H7 (cell line): ENCODE results near the gene UBQLN4. TPM values are rescaled to one million over a fixed set of nuclear protein-coding genes. Genes with fewer than 3 reads are reported as not detected.

Source experiments
- DNase-seq: peaks from one replicate; pipeline ENCODE4 v3.0.0; 2012
- H3K27me3 ChIP-seq: 2 replicates; pipeline ENCODE4 v1.6.0; 2011; ENCODE audit warnings: mild to moderate bottlenecking, low read length; ENCODE audit not compliant: control insufficient read depth, insufficient read depth
- H3K36me3 ChIP-seq: replicated peaks from 2 replicates; pipeline ENCODE4 v1.5.1; 2011; ENCODE audit warnings: low read length; ENCODE audit not compliant: control insufficient read depth, insufficient read depth
- H3K4me3 ChIP-seq: 2 replicates; pipeline ENCODE4 v1.5.1; 2011; ENCODE audit warnings: low read depth, mild to moderate bottlenecking, control low read depth, low read length, moderate library complexity; ENCODE audit not compliant: insufficient read depth
- total RNA-seq: library from RNA; depleted of rRNA; stranded (reverse); fragments of >200 nt; shearing (Covaris generic); gene quantifications from 2 replicates; pipeline ENCODE4 v1.2.3, GENCODE V29; 2014; rRNA removed

Gene UBQLN4
- total RNA-seq, result 64.6 and 66.3 TPM in 2 replicates

- DNase-seq, result peak; percentile 99
- Histone ChIP-seq H3K36me3 (peaks cover 12% of the 10 kb centered on the region), H3K27me3 (no peaks in the 10 kb centered on the region), H3K4me3 (peak within 1 kb of the TSS; percentile 100)
Observed at GRCh38 chr1:156053768-156054499, at the start of gene UBQLN4. UBQLN4 (minus strand) TSS chr1:156053798; CDS start chr1:156053701, 97 bp downstream.

GRCh38 chr1:156102633-156103511, 49.3 kb upstream of the UBQLN4 start:
- peak; percentile 48 for DNase-seq

GRCh38 chr1:156101880-156102279, 48.3 kb upstream of the UBQLN4 start:
- peak; percentile 45 for DNase-seq
- Histone ChIP-seq H3K36me3 (no peaks in the 10 kb centered on the region), H3K27me3 (no peaks in the 10 kb centered on the region), H3K4me3 (no peak overlapping the region)

More at GRCh38 chr1:156102633-156103511, 49.3 kb upstream of the UBQLN4 start:
- Histone ChIP-seq H3K36me3 (no peaks in the 10 kb centered on the region), H3K27me3 (no peaks in the 10 kb centered on the region), H3K4me3 (no peak overlapping the region)

GRCh38 chr1:156100205-156100995, 46.8 kb upstream of the UBQLN4 start:
- H3K36me3 ChIP-seq, result no peaks in the 10 kb centered on the region
- DNase-seq, result no peak
- no peaks in the 10 kb centered on the region for H3K27me3 ChIP-seq
- H3K4me3 ChIP-seq, result no peak overlapping the region

- no peak for DNase-seq
- no peak overlapping the region for H3K4me3 ChIP-seq
- no peaks in the 10 kb centered on the region for H3K36me3 ChIP-seq
- no peaks in the 10 kb centered on the region for H3K27me3 ChIP-seq
Observed at GRCh38 chr1:156099282-156099681, 45.7 kb upstream of the UBQLN4 start.

- Histone ChIP-seq H3K27me3 (no peaks in the 10 kb centered on the region), H3K36me3 (no peaks in the 10 kb centered on the region), H3K4me3 (no peak overlapping the region)
- no peak for DNase-seq
Observed at GRCh38 chr1:156098784-156099183, 45.2 kb upstream of the UBQLN4 start.

- no peak overlapping the region for H3K4me3 ChIP-seq
- no peaks in the 10 kb centered on the region for H3K27me3 ChIP-seq
- H3K36me3 ChIP-seq, result no peaks in the 10 kb centered on the region
- no peak for DNase-seq
Observed at GRCh38 chr1:156097499-156098178, 44.0 kb upstream of the UBQLN4 start.

- Histone ChIP-seq H3K27me3 (no peaks in the 10 kb centered on the region), H3K36me3 (no peaks in the 10 kb centered on the region), H3K4me3 (no peak overlapping the region)
- DNase-seq, result peak; percentile 93
Observed at GRCh38 chr1:156096640-156097391, 43.2 kb upstream of the UBQLN4 start.

- Histone ChIP-seq H3K4me3 (no peak overlapping the region), H3K27me3 (no peaks in the 10 kb centered on the region), H3K36me3 (no peaks in the 10 kb centered on the region; the same call in 1 of the 2 replicates)
- no peak for DNase-seq
Observed at GRCh38 chr1:156095906-156096508, 42.4 kb upstream of the UBQLN4 start.

- Histone ChIP-seq H3K36me3 (no peaks in the 10 kb centered on the region; the same call in 1 of the 2 replicates), H3K27me3 (no peaks in the 10 kb centered on the region), H3K4me3 (no peak overlapping the region)
- DNase-seq, result no peak
Observed at GRCh38 chr1:156091610-156092009, 38.0 kb upstream of the UBQLN4 start.

GRCh38 chr1:156090840-156091188, 37.2 kb upstream of the UBQLN4 start:
- Histone ChIP-seq H3K27me3 (no peaks in the 10 kb centered on the region), H3K4me3 (no peak overlapping the region), H3K36me3 (no peaks in the 10 kb centered on the region; the same call in 1 of the 2 replicates)
- peak; percentile 90 for DNase-seq

GRCh38 chr1:156090138-156090839, 36.7 kb upstream of the UBQLN4 start:
- peak; percentile 32 for DNase-seq
- Histone ChIP-seq H3K27me3 (no peaks in the 10 kb centered on the region), H3K36me3 (no peaks in the 10 kb centered on the region; the same call in 1 of the 2 replicates), H3K4me3 (no peak overlapping the region)
